Stimulated activated CD8-positive, alpha-beta memory T cell treated with anti-CD3 and anti-CD28 coated beads, Interleukin-4, amount 100 ng/mL, for 24 hours (primary cell): ENCODE data around the gene KRT33A.
"Not testable (repeated sequence)": the region's sequence is repeated elsewhere in the genome, so short reads cannot be mapped to it uniquely, and the experiment has no call there.

Experiments
- DNase-seq: peaks from one replicate; pipeline ENCODE4 v3.0.0-alpha.2; 2020; ENCODE audit warnings: low read depth

Gene KRT33A

DNA sequence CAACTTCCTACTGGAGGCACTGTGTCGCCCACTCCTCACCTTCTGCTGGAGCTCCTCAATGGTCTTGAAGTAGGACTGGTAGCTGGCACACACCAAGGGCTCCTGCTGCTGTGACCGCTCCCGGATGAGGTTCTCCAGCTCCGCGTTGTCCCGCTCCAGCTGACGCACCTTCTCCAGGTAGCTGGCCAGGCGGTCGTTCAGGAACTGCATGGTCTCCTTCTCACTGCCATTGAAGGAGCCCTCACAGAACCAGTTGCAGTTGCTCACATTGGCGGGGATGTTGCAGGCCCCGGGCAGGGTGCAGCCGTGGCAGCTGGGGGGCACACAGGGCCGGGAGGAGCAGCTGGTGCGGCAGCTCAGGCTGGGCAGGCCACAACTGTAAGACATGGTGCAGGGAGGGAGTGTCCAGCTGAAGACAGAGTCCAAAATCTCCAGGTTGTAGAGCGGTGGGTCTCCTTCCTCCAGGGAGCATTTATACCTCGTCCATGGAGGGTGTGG lies at the start of gene KRT33A:
TSS of gene KRT33A (minus strand) at position 448 of the 498 bp plus-strand sequence. CDS start at position 387, 61 bp downstream.
- DNase-seq: not testable (repeated sequence)

GRCh38 chr17:41396996-41397660 lies 46.5 kb upstream of the KRT33A start, which contains the start of gene KRT31:
TSS of gene KRT31 (minus strand) at chr17:41397608. CDS start at chr17:41397539, 69 bp downstream.
- no peak for DNase-seq

GRCh38 chr17:41396340-41396739 lies 45.7 kb upstream of the KRT33A start:
- no peak for DNase-seq

GRCh38 chr17:41395611-41396010 lies 45.0 kb upstream of the KRT33A start:
- DNase-seq: no peak

GRCh38 chr17:41395044-41395443 lies 44.4 kb upstream of the KRT33A start:
- DNase-seq: not testable (repeated sequence)

DNA sequence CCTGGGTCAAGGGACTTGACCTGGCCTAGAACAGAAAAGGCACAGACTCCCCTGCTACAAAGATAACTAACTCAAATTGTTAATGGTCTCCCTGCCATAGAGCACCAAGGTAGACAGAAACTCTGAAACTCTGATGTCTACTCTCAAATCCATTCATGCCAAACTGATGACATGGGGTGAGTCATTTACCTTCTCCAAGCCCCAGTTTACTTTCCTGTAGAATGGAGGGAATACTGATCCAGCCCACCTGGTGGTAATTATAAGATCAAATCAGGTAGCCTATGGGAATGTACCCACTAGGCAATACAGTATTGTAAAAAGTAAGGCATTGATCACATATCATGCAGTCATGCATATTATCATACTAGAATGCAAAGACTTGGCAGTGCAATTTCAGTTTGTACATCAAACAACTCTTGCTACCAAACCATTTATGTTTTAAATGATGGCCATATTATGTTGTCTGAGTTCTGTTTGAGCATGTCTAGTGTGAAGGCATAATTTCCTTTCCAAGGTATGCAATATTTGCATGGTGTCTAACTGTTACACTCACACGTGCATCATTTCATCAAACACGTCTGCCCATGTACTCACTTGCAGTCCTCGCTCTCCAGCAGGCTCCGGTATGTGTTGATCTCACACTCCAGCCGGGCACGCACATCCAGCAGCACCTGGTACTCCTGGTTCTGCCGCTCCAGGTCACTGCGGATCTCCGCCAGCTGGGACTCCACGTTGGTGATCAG lies 43.8 kb upstream of the KRT33A start:
- DNase-seq: no peak

- no peak for DNase-seq
Observed at GRCh38 chr17:41393826-41394225, 43.2 kb upstream of the KRT33A start.

- no peak for DNase-seq
Observed at GRCh38 chr17:41393294-41393693, 42.7 kb upstream of the KRT33A start.

GRCh38 chr17:41392278-41392677 lies 41.6 kb upstream of the KRT33A start:
- no peak for DNase-seq

- no peak for DNase-seq
Observed at GRCh38 chr17:41391535-41391934, 40.9 kb upstream of the KRT33A start.

DNA sequence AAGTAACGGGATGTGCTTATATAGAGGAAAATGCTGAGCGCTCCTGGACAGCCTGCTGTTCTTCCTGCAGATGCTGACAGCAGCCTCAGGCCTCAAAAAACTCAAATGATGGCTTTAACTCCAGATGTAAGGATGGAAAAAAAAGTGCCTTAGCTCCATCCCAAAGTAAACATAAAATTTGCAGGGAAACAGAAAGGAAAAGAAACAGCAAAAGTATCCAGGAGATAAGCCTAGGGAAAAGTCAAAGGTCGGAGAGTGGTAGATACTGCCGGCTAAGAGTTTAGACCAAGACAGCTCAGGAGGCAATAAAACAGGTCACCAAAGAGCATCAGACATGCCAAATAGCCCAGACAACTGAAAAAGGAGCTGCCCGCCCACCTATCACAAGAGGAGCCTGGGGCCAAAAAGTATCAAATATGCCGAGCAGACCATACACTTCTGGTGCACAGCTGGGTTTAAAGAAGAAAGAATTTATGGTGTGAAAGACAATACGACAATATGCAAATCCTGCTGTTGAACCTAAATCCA lies 39.8 kb upstream of the KRT33A start:
- DNase-seq: no peak

GRCh38 chr17:41387670-41388069 lies 37.0 kb upstream of the KRT33A start:
- DNase-seq: no peak

DNA sequence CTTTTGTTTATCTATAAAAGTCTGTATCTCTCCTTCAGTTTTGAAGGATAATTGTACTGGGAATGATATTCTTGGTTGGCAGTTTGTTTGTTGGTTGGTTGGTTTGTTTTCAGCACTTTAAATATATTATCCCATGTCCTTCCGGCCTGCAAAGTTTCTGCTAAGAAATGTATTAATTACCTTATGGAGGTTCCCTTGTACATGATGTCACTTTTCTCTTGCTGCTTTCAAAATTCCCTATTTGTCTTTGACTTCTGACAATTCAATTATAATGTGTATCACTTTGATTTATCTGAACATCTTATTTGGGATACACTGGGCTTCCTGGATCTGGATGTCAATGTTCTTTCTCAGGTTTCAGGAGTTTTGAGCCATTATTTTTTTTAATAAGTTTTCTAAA lies 35.6 kb upstream of the KRT33A start:
- no peak for DNase-seq

GRCh38 chr17:41383690-41384089 lies 33.1 kb upstream of the KRT33A start:
- no peak for DNase-seq

- no peak for DNase-seq
Observed at GRCh38 chr17:41382394-41382793, 31.8 kb upstream of the KRT33A start.

GRCh38 chr17:41381943-41382342 lies 31.3 kb upstream of the KRT33A start, which contains the start of gene KRT34:
TSS of gene KRT34 (minus strand) at chr17:41382306. CDS start at chr17:41382246, 60 bp downstream.
- not testable (repeated sequence) for DNase-seq

- not testable (repeated sequence) for DNase-seq
Observed at GRCh38 chr17:41380091-41380490, 29.5 kb upstream of the KRT33A start.

DNA sequence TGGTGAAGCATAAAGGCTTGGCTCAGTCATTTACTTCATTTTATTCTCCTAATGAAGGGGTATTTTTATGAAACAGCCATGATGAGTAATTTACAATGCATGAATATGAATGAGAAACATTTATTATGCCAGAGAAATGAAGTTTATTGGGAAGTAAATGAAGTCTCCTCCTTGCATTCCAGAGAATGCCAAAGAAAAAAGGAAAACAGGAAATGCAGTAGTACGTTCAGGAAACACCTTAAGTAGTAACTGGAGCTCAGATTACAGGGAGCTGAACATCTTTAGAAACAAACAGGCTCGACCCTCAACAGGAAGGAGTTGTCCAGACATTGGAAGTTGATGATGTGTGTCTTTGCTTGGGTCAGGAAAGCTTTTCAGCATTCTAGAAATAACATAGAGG lies 26.9 kb upstream of the KRT33A start:
- no peak for DNase-seq

DNA sequence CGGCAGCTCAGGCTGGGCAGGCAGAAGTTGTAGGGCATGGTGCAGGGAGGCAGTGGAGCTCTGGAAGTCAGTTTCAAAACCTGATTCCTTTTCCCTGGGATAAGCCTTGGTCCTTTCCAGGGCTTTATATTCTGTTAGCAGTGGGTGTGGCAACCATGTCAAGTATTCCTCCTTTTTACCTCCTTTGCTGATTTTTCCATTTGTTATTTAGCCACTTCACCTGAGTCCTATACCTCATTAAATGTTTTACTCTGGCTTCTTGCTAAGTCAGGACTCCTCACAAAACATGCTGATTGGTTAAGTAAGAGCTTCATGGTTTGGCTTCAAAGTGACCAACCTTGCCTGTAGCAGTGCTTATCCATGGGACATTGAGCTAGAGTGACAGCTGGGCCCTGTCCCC lies 19.1 kb upstream of the KRT33A start, which contains the start of gene KRT33B:
TSS of gene KRT33B (minus strand) at position 101 of the 400 bp plus-strand sequence. CDS start at position 38, 63 bp downstream.
- no peak for DNase-seq

- DNase-seq: no peak
Observed at GRCh38 chr17:41369023-41369422, 18.4 kb upstream of the KRT33A start.

GRCh38 chr17:41367426-41368075 lies 16.9 kb upstream of the KRT33A start:
- DNase-seq: no peak

DNA sequence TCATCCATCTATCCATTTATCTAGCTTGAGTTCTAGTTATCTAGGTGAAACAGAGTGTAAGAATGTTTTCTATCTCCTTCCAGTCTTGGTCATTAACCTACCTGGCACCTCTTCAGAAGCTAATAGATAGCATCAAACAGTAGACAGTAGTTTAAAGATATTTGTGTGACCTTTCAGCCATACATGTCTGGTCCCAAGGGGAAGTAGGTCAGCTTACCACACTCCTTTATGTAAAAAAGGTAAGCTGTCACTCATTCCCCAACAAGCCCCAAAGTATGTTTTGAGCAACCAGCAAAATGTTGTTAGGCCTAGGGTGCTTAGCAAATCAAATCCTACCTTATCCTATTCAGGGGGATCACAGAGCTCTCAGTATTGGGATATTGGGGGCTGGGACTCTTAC lies 15.4 kb upstream of the KRT33A start:
- DNase-seq: no peak
